IPS DF 4.7 (cell line): ENCODE results near the gene FAM83F.

Source experiments
- DNase-seq: peaks from one replicate; pipeline ENCODE4 v3.0.0-alpha.2; 2013; ENCODE audit warnings: low spot score; ENCODE audit errors: extremely low read depth

FAM83F gene

GRCh38 chr22:40033586-40034380 lies 39.0 kb downstream of the FAM83F start:
- no peak for DNase-seq

GRCh38 chr22:40035351-40035750 lies 40.6 kb downstream of the FAM83F start:
- no peak for DNase-seq

GRCh38 chr22:40036126-40036525 lies 41.4 kb downstream of the FAM83F start:
- no peak for DNase-seq

DNA sequence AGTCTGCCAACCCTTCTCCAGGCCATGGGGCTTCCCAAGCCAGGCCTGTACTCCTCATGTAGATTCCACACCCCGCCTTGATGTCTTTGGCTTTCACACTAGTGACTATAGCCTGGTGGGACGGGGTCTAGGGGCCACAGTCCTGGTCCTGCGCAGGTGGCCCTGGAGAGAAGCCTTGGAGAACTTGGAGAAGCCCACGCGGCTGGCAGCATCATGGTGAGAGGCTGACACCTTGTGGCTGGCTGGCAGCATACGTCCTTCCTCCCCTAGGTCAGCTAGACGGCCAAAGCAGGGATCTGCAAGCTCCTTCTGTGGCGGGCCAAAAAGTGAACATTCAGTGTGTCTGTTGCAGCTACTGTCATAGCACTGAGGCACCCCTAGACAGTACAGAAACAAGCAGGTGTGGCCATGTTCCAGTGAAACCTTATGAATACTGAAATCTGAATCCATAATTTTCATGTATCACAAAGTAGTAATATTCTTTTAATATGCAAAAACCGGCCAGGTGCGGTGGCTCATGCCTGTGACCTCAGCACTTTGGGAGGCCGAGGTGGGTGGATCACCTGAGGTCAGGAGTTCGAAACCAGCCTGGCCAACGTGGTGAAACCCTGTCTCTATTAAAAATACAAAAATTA lies 42.0 kb downstream of the FAM83F start:
- peak; percentile 58 for DNase-seq

DNA sequence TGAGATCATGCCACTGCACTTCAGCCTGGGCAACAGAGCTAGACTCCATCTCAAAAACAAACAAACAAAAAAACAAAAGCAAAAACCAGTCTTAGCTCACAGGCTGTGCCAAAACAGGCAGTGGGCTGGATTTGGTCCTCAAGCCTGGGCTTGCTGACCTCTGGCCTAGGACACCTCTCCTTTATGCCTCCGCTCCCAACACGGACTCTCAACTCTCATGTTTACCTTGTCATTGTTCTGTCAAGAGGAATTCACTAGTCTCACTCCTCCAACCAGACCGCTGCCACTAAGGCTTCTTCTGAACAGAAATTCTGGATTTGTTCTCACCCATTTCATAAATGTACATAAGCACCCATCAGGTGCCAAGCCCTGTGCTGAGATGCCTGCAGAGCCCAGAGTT lies 42.6 kb downstream of the FAM83F start:
- DNase-seq: no peak

- no peak for DNase-seq
Observed at GRCh38 chr22:40039482-40040115, 44.8 kb downstream of the FAM83F start.

GRCh38 chr22:40040927-40041326 lies 46.2 kb downstream of the FAM83F start:
- no peak for DNase-seq

GRCh38 chr22:40041366-40042137 lies 46.8 kb downstream of the FAM83F start:
- DNase-seq: no peak

- DNase-seq: no peak
Observed at GRCh38 chr22:40042312-40042711, 47.6 kb downstream of the FAM83F start.

DNA sequence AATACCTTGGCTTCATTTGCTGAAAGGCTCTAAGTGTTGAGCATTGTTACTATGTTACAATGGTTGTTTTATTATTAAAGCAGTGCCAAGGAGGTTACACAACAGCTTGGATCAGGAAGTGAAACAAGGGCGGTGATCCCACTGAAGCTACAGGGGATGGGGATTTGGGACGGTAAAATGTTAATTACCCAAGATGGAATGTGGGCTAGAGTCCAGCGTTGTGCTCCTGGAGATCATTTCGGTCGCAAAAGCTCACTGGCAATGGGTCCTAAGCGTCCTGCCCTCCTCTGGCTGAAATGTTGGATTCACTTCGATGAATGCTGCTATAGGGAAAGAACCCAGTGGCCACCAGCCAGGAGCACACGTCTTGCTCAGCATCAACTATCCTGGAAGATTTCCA lies 48.3 kb downstream of the FAM83F start:
- DNase-seq: no peak

- no peak for DNase-seq
Observed at GRCh38 chr22:40043793-40044101, 49.0 kb downstream of the FAM83F start.

GRCh38 chr22:40044102-40044869 lies 49.5 kb downstream of the FAM83F start:
- peak; percentile 98 for DNase-seq

DNA sequence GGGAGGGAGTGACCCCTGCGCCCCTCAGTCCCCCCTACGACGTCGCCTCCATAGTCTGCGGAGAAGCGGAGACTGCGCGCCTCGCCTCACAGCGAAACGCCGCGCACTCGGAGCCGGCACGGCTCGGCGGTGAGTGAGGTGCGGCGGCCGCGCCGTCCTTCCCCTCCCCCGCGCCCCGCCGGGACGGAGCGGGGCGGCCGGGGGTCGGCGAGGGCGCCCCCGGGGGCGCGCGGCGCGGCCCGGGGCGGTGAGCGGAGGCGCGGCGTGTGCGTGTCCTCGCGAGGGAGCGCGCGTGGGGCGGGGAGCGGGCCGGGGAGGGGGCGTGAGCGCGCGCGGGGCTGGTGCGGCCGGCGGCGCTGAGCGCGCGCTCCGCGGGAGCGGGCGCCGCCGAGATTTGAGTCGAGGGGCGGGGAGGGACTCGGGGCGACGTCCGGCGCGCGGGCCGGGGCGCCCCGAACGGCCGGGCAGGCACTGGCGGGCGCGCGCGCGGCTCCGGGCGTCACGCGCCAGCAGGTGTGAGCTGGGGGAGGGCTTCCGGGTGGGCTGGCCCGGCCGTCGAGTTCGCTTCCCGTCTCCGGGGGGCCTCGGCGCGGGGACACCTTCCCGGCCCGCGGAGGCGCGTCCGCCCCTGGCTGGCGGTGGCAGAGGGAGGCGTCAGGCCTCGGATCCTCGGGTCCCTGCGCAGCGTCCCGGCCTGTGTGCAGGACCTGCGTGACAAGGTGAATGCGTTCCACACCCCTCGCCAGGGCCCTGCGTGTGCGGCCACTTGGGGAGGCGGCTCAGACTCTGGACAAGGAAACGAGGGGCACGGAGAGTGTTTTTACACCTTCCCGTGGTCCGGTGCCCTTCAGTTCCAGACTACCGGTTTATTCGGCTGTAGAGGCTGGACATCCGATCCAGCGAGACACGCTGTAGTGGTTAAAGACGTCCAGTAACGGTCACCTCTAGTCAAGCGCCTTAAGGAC lies 50.4 kb downstream of the FAM83F start:
- DNase-seq: no peak

- no peak for DNase-seq
Observed at GRCh38 chr22:40046126-40046525, 51.4 kb downstream of the FAM83F start.

DNA sequence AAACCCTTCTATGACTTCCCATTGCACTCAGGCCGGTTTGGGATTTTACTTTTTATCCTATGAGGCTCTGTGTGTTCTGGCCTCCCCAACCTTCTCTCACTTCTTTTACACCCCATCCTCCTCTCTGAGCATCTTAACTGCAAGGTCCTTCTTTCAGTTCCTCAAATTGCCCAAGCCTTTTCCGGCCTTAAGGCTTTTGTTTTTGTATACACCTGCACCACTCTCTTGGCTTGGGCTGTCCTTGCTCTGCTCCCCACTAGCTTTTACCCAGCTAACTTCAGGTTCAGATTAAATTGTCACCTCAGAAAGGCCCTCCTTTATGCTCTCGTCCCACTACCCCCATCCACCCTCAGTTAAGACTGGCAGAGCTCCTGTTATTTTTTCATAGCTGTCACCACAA lies 55.5 kb downstream of the FAM83F start:
- no peak for DNase-seq

DNA sequence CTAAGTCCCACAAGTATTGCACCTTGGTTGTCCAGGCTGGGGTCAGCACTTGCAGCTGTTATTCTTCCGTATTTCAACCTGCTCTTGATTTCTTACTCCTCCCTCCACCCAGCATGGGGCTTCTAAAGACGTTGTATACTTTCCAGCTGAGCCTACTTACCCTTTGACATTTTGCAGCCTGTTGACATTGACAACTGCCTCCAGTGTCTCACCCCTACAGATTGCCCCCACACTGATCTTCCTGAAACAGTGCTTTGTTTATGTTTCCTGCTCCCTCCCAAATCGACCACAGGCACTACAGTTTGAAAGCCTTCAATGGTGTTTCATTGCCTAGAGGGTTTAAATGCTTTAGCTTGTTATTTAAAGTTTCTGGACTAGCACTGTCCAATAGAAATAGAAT lies 56.6 kb downstream of the FAM83F start:
- no peak for DNase-seq

- no peak for DNase-seq
Observed at GRCh38 chr22:40053460-40053859, 58.7 kb downstream of the FAM83F start.

- DNase-seq: no peak
Observed at GRCh38 chr22:40054486-40054885, 59.7 kb downstream of the FAM83F start.

GRCh38 chr22:40055143-40055883 lies 60.6 kb downstream of the FAM83F start:
- DNase-seq: no peak
